IMR-90 (cell line): ENCODE data around the gene PCDHGB7. TPM values are rescaled to one million over a fixed set of nuclear protein-coding genes. Genes with fewer than 3 reads are reported as not detected.
A peak's percentile ranks its signal among the peaks of the same experiment; 100 is the strongest.

Experiments
- ATAC-seq: fragments of 200-7000 bp; cut with Tn5 transposase; 2 replicates; pipeline ENCODE4 v1.9.1; 2020; ENCODE audit warnings: low read depth, mild to moderate bottlenecking, moderate library complexity
- BruUV-seq: library from RNA; stranded (reverse); fragments of 400-500 nt; replicated peaks from 2 replicates; lab custom pipeline; 2021; lab: Mats Ljungman, UMichigan
- CTCF ChIA-PET: fragments of 300-600 bp; formaldehyde crosslinking; extraction: SDS; loops from one replicate; lab custom pipeline; 2021; ENCODE audit warnings: antibody characterized with exemption; lab: Yijun Ruan, JAX
- POLR2A ChIA-PET: fragments of 300-600 bp; sonication (Branson Sonifier 250); formaldehyde crosslinking; loops from one replicate; lab custom pipeline; 2022; ENCODE audit warnings: antibody characterized with exemption; ENCODE audit not compliant: unreplicated experiment; lab: Charles Lee
- DNase-seq: peaks from one replicate; pipeline ENCODE4 v3.0.0; 2013
- H2AFZ ChIP-seq: replicated peaks from 2 replicates; pipeline ENCODE3; 2013; ENCODE audit warnings: low read length, mild to moderate bottlenecking; ENCODE audit not compliant: poor library complexity
- H2AK5ac ChIP-seq: 2 replicates; pipeline ENCODE4 v1.6.1; 2013; ENCODE audit warnings: low read depth, low read length, inconsistent platforms
- H2AK9ac ChIP-seq: replicated peaks from 2 replicates; pipeline ENCODE3; 2013; ENCODE audit warnings: mild to moderate bottlenecking, low read depth, low read length, moderate library complexity; ENCODE audit not compliant: poor library complexity
- H2BK120ac ChIP-seq: 2 replicates; pipeline ENCODE4 v1.6.1; 2013; ENCODE audit warnings: low read depth, low read length, inconsistent platforms
- H2BK15ac ChIP-seq: 3 replicates; pipeline ENCODE4 v1.6.1; 2013; ENCODE audit warnings: low read depth, low read length, inconsistent platforms
- H2BK20ac ChIP-seq: 2 replicates; pipeline ENCODE4 v1.6.1; 2013; ENCODE audit warnings: low read depth, mild to moderate bottlenecking, inconsistent platforms, low read length, moderate library complexity
- H2BK5ac ChIP-seq: 2 replicates; pipeline ENCODE4 v1.6.1; 2013; ENCODE audit warnings: mild to moderate bottlenecking, low read depth, low read length, inconsistent platforms; ENCODE audit not compliant: poor library complexity, severe bottlenecking
- H3K14ac ChIP-seq: replicated peaks from 2 replicates; pipeline ENCODE4 v1.6.1; 2013; ENCODE audit warnings: low read depth, low read length, inconsistent platforms
- H3K18ac ChIP-seq: 2 replicates; pipeline ENCODE4 v1.6.1; 2013; ENCODE audit warnings: low read depth, low read length, control low read depth
- H3K23ac ChIP-seq: 2 replicates; pipeline ENCODE4 v1.6.1; 2013; ENCODE audit warnings: low read depth, low read length, inconsistent platforms
- H3K27ac ChIP-seq: 2 replicates; pipeline ENCODE4 v1.5.1; 2013; ENCODE audit warnings: mild to moderate bottlenecking, control low read depth, low read length; ENCODE audit not compliant: insufficient read depth
- H3K27me3 ChIP-seq: 2 replicates; pipeline ENCODE4 v1.6.1; 2013; ENCODE audit warnings: low read length; ENCODE audit not compliant: control insufficient read depth, insufficient read depth
- H3K36me3 ChIP-seq: 2 replicates; pipeline ENCODE4 v1.6.1; 2013; ENCODE audit warnings: low read length, mixed read lengths; ENCODE audit not compliant: control insufficient read depth, insufficient read depth
- H3K4ac ChIP-seq: 2 replicates; pipeline ENCODE4 v1.6.1; 2013; ENCODE audit warnings: low read depth, low read length, inconsistent platforms
- H3K4me1 ChIP-seq: 2 replicates; pipeline ENCODE4 v1.6.1; 2013; ENCODE audit warnings: low read length, mixed read lengths; ENCODE audit not compliant: control insufficient read depth, insufficient read depth
- H3K4me2 ChIP-seq: 2 replicates; pipeline ENCODE4 v1.6.1; 2013; ENCODE audit warnings: low read depth, mild to moderate bottlenecking, control low read depth, low read length, moderate library complexity
- H3K4me3 ChIP-seq: 2 replicates; pipeline ENCODE4 v1.5.1; 2013; ENCODE audit warnings: low read depth, mild to moderate bottlenecking, control low read depth, low read length, moderate library complexity; ENCODE audit not compliant: insufficient read depth
- H3K56ac ChIP-seq: 2 replicates; pipeline ENCODE4 v1.6.1; 2013; ENCODE audit warnings: low read length, inconsistent platforms; ENCODE audit not compliant: insufficient read depth; ENCODE audit errors: extremely low read depth
- H3K79me1 ChIP-seq, 2 experiments: 2 replicates each; pipeline ENCODE4 v1.6.1; 2013; ENCODE audit warnings: low read length in 2 of 2, inconsistent platforms in 1 of 2, low read depth in 1 of 2
- H3K9ac ChIP-seq: 2 replicates; pipeline ENCODE4 v1.6.1; 2013; ENCODE audit warnings: low read depth, low read length, control low read depth
- H3K9me1 ChIP-seq: 2 replicates; pipeline ENCODE4 v1.6.1; 2013; ENCODE audit warnings: low read length, inconsistent platforms; ENCODE audit not compliant: insufficient read depth
- H3K9me3 ChIP-seq: 2 replicates; pipeline ENCODE4 v1.6.1; 2013; ENCODE audit warnings: low read length; ENCODE audit not compliant: control insufficient read depth, insufficient read depth
- H4K20me1 ChIP-seq: 2 replicates; pipeline ENCODE4 v1.6.1; 2013; ENCODE audit warnings: low read length, inconsistent platforms; ENCODE audit not compliant: insufficient read depth
- H4K5ac ChIP-seq: 2 replicates; pipeline ENCODE4 v1.6.1; 2013; ENCODE audit warnings: mild to moderate bottlenecking, low read depth, low read length, control low read depth
- H4K8ac ChIP-seq, 2 experiments: 2 replicates each; pipeline ENCODE4 v1.6.1; 2013; ENCODE audit warnings: low read depth in 2 of 2, low read length in 2 of 2, control low read depth in 1 of 2, inconsistent platforms in 1 of 2
- H4K91ac ChIP-seq: 2 replicates; pipeline ENCODE4 v1.6.1; 2013; ENCODE audit warnings: low read depth, low read length, inconsistent platforms; ENCODE audit not compliant: insufficient read depth
- BHLHE40 ChIP-seq: fragments of 150-350 bp; IDR thresholded peaks from 2 replicates; pipeline ENCODE4 v1.6.1; 2016; ENCODE audit warnings: mild to moderate bottlenecking, low read depth, low read length
- CEBPB ChIP-seq: IDR thresholded peaks from 2 replicates; pipeline ENCODE4 v1.6.1; 2012; ENCODE audit warnings: low read depth, low read length, improper control_type of control experiment
- ELK1 ChIP-seq: fragments of 150-350 bp; IDR thresholded peaks from 2 replicates; pipeline ENCODE4 v1.6.1; 2016; ENCODE audit warnings: low read depth, mild to moderate bottlenecking, low read length, moderate library complexity, borderline replicate concordance
- FOS ChIP-seq: fragments of 150-350 bp; IDR thresholded peaks from 2 replicates; pipeline ENCODE4 v1.6.1; 2016; ENCODE audit warnings: low read depth, low read length
- MAFK ChIP-seq: IDR thresholded peaks from 2 replicates; pipeline ENCODE4 v1.6.1; 2012; ENCODE audit warnings: low read depth, low read length, improper control_type of control experiment
- MAZ ChIP-seq: IDR thresholded peaks from 2 replicates; pipeline ENCODE4 v1.6.1; 2012; ENCODE audit warnings: low read depth, mild to moderate bottlenecking, low read length, improper control_type of control experiment, moderate library complexity, borderline replicate concordance
- MXI1 ChIP-seq: IDR thresholded peaks from 2 replicates; pipeline ENCODE4 v1.6.1; 2012; ENCODE audit warnings: low read depth, mild to moderate bottlenecking, low read length, moderate library complexity, borderline replicate concordance
- NFE2L2 ChIP-seq: fragments of 150-350 bp; IDR thresholded peaks from 2 replicates; pipeline ENCODE4 v1.6.1; 2016; ENCODE audit warnings: low read depth, mild to moderate bottlenecking, low read length
- RAD21 ChIP-seq: IDR thresholded peaks from 2 replicates; pipeline ENCODE4 v1.6.1; 2012; ENCODE audit warnings: low read length, improper control_type of control experiment
- RFX5 ChIP-seq: IDR thresholded peaks from 2 replicates; pipeline ENCODE4 v1.8.0; 2012; ENCODE audit warnings: low read depth, mild to moderate bottlenecking, low read length, moderate library complexity
- SMC3 ChIP-seq: fragments of 150-350 bp; IDR thresholded peaks from 2 replicates; pipeline ENCODE4 v1.6.1; 2016; ENCODE audit warnings: low read depth, mild to moderate bottlenecking, antibody characterized with exemption, low read length, moderate library complexity
- WGBS, 2 experiments: methylation state at CpG; one replicate each; pipeline versions ENCODE4 v1.1.5 to v1.1.7; 2013; ENCODE audit warnings: missing lambda C conversion rate in 2 of 2; ENCODE audit not compliant: insufficient read length in 1 of 2; ENCODE audit errors: extremely low coverage in 2 of 2; 5-methylcytosine and 5-hydroxymethylcytosine counted together
- dilution Hi-C: fragments of 300-500 bp; cut with HindIII; formaldehyde crosslinking; loops from one replicate; pipeline ENCODE4 v1.14.3; 2018; ENCODE audit warnings: low sequenced_read_pairs; ENCODE audit not compliant: unreplicated experiment
- in situ Hi-C: fragments of 300-500 bp; cut with MboI; formaldehyde crosslinking; loops from 3 replicates; pipeline ENCODE4 v1.14.3; 2019; ENCODE audit warnings: low sequenced_read_pairs, inconsistent platforms, mixed read lengths
- intact Hi-C: fragments of 100-400 bp; cut with micrococcal nuclease; formaldehyde crosslinking; loops from 2 replicates; pipeline ENCODE4 v1.10.0; 2022
- polyA plus RNA-seq, 3 experiments: library from polyadenylated mRNA; depleted of rRNA; stranded (reverse); fragments of >200 nt; gene quantifications; 2 replicates each; pipeline ENCODE4 v1.2.3, GENCODE V29; 2012; ENCODE audit warnings: low replicate concordance in 1 of 3
- total RNA-seq: library from RNA; depleted of rRNA; stranded (reverse); fragments of >200 nt; gene quantifications from 2 replicates; pipeline ENCODE4 v1.2.3, GENCODE V29; 2012
- TF ChIP-seq, protein P1 (sequence below): conservative IDR thresholded peaks from 2 replicates; pipeline ENCODE4 v1.5.1; 2012; ENCODE audit warnings: mild to moderate bottlenecking, low read depth, low read length, improper control_type of control experiment

The PCDHGB7 gene
- total and polyA plus RNA-seq, 2 of the 4 experiments (the other 2 are of a cell fraction): 6.3 to 8.1 TPM

DNA sequence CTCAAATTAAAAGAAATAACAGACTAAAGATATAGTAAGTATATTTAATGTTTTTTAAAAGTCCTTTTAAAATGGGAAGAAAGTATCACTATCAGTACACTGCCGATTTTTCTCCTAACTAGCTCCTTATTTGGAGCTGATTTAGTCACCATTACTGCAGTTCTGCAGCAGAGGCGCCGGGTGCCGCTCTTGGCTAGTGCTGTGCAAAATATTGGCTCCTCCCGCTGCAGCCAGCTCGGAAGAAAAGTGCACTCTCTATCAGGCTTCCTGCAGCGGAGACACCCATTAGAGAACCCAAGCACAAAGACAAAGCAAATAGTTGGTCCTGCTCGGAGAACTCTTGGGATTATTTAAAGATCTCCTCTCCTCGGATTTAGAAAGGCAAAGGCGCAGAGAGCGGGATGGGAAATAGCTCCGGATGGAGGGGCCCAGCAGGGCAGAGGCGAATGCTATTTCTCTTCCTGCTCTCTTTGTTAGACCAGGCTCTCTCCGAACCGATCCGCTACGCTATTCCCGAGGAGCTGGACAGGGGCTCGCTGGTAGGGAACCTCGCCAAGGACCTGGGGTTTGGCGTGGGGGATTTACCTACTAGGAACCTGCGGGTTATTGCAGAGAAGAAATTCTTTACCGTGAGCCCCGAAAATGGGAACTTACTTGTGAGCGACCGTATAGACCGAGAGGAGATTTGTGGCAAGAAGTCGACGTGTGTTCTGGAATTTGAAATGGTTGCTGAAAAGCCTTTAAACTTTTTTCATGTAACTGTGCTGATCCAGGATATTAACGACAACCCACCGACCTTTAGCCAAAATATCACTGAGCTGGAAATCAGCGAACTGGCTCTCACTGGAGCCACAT, 47.3 kb upstream of the PCDHGB7 start, which contains the start of gene PCDHGB3:
PCDHGB3 (plus strand) TSS at position 249 of the 855 bp plus-strand sequence; CDS start at position 402, 153 bp downstream.
- intact Hi-C loops: loop anchor here (1.0 kb wide), 1 partner anchor 191 kb away; no protein-coding TSS in a partner anchor
- H3K56ac ChIP-seq: no peak within 1 kb of the TSS
- ChIA-PET CTCF (interaction anchor here (0.6 to 1.4 kb wide), 5 partner anchors 147 to 194 kb away, joined by 3 to 7 read pairs (median 4); partner anchors contain the start of gene PCDHB14), POLR2A (no interaction called here)
- peak; percentile 74 for DNase-seq
- peak within 1 kb of the TSS; percentile 52; the same call in 1 of the 2 replicates for H3K27ac ChIP-seq
- H3K79me1 ChIP-seq: peaks cover 0 to 2% of the 10 kb centered on the region in 2 experiments; a peak in 1 of 4 replicates
- H2AK5ac ChIP-seq: no peak within 1 kb of the TSS
- peak within 1 kb of the TSS in 1 of 2 experiments; percentile 40; a peak in 2 of 4 replicates for H4K8ac ChIP-seq
- WGBS, 2 experiments: 33% methylated on average over 7 of the region's 32 CpGs; no CpG with 5 or more reads in 1 of the 2 experiments
- peak within 1 kb of the TSS; percentile 59 for H2BK5ac ChIP-seq
- in situ Hi-C loops: no loop called here
- H3K4me2 ChIP-seq: peak within 1 kb of the TSS; percentile 81
- H2BK120ac ChIP-seq: no peak within 1 kb of the TSS
- BruUV-seq: no TSS peak
- peak within 1 kb of the TSS; percentile 49; the same call in 1 of the 2 replicates for H3K4me3 ChIP-seq
- no peak within 1 kb of the TSS; the same call in 1 of the 2 replicates for H3K14ac ChIP-seq
- H3K9ac ChIP-seq: peak within 1 kb of the TSS; percentile 63
- peak within 1 kb of the TSS; percentile 37; the same call in 1 of the 2 replicates for H4K5ac ChIP-seq
- H4K91ac ChIP-seq: no peak within 1 kb of the TSS
- 0 out of 2 replicates have a peak within 1 kb of the TSS, but pooled peaks have one; percentile 51 for H3K18ac ChIP-seq
- H3K27me3 ChIP-seq: no peaks in the 10 kb centered on the region; the same call in 1 of the 2 replicates
- H3K4ac ChIP-seq: no peak within 1 kb of the TSS
- peaks cover 2% of the 10 kb centered on the region; the same call in 1 of the 2 replicates for H3K4me1 ChIP-seq
- H2AK9ac ChIP-seq: no peak within 1 kb of the TSS
- H2BK20ac ChIP-seq: no peak within 1 kb of the TSS
- H3K9me3 ChIP-seq: peaks cover 57% of the 10 kb centered on the region
- peak; percentile 90 for ATAC-seq
- H2AFZ ChIP-seq: peak within 1 kb of the TSS; percentile 79
- no peak within 1 kb of the TSS for H2BK15ac ChIP-seq
- H4K20me1 ChIP-seq: no peaks in the 10 kb centered on the region
- peaks cover 28% of the 10 kb centered on the region for H3K36me3 ChIP-seq
- dilution Hi-C loops: no loop called here
- H3K23ac ChIP-seq: no peak within 1 kb of the TSS
- H3K9me1 ChIP-seq: no peaks in the 10 kb centered on the region
- TF ChIP-seq, protein P1, sequence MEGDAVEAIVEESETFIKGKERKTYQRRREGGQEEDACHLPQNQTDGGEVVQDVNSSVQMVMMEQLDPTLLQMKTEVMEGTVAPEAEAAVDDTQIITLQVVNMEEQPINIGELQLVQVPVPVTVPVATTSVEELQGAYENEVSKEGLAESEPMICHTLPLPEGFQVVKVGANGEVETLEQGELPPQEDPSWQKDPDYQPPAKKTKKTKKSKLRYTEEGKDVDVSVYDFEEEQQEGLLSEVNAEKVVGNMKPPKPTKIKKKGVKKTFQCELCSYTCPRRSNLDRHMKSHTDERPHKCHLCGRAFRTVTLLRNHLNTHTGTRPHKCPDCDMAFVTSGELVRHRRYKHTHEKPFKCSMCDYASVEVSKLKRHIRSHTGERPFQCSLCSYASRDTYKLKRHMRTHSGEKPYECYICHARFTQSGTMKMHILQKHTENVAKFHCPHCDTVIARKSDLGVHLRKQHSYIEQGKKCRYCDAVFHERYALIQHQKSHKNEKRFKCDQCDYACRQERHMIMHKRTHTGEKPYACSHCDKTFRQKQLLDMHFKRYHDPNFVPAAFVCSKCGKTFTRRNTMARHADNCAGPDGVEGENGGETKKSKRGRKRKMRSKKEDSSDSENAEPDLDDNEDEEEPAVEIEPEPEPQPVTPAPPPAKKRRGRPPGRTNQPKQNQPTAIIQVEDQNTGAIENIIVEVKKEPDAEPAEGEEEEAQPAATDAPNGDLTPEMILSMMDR: peak; percentile 65
- no peak for TF ChIP-seq NFE2L2
- TF ChIP-seq RFX5: no peak
- TF ChIP-seq MAFK: no peak
- peak; percentile 72 for TF ChIP-seq RAD21
- peak; percentile 41 for TF ChIP-seq SMC3
- no peak for TF ChIP-seq CEBPB
- no peak for TF ChIP-seq MXI1
- no peak for TF ChIP-seq ELK1
- no peak for TF ChIP-seq MAZ
- TF ChIP-seq FOS: no peak
- 0 out of 2 replicates have a peak, but pooled peaks have one; percentile 0 for TF ChIP-seq BHLHE40
